22Rv1 (cell line): ENCODE measurements around the gene ABHD15.
"Not testable (repeated sequence)": the region's sequence is repeated elsewhere in the genome, so short reads cannot be mapped to it uniquely, and the experiment has no call there.

Experiments
- H3K27ac ChIP-seq: fragments of 450-650 bp; 2 replicates; pipeline ENCODE4 v1.5.1; 2017
- CTCF ChIP-seq: fragments of 450-650 bp; IDR thresholded peaks from 2 replicates; pipeline ENCODE4 v1.5.1; 2017; ENCODE audit warnings: mild to moderate bottlenecking
- ZFX ChIP-seq: fragments of 450-650 bp; IDR thresholded peaks from 2 replicates; pipeline ENCODE4 v1.6.1; 2017; ENCODE audit warnings: antibody characterized with exemption, borderline replicate concordance

Gene ABHD15

GRCh38 chr17:29561554-29562517, 5.0 kb downstream of the ABHD15 start:
- H3K27ac ChIP-seq: no peak overlapping the region
- TF ChIP-seq ZFX: no peak
- no peak for TF ChIP-seq CTCF

- H3K27ac ChIP-seq: peak overlapping the region; percentile 40
- no peak for TF ChIP-seq CTCF
- no peak for TF ChIP-seq ZFX
Measured at GRCh38 chr17:29560316-29560715, 6.5 kb downstream of the ABHD15 start.

- TF ChIP-seq ZFX (no peak), CTCF (peak; percentile 29; the same call in 1 of the 2 replicates)
- peak overlapping the region; percentile 40 for H3K27ac ChIP-seq
Measured at GRCh38 chr17:29559640-29560039, 7.2 kb downstream of the ABHD15 start.

- H3K27ac ChIP-seq: not testable (repeated sequence)
Measured at GRCh38 chr17:29558139-29558538, 8.7 kb downstream of the ABHD15 start.

- H3K27ac ChIP-seq: no peak overlapping the region
- no peak for TF ChIP-seq ZFX
Measured at GRCh38 chr17:29557739-29558116, 9.1 kb downstream of the ABHD15 start.

GRCh38 chr17:29557085-29557738, 9.6 kb downstream of the ABHD15 start:
- no peak overlapping the region for H3K27ac ChIP-seq

GRCh38 chr17:29555840-29556239, 11.0 kb downstream of the ABHD15 start:
- H3K27ac ChIP-seq: peak overlapping the region; percentile 63
- TF ChIP-seq CTCF (no peak), ZFX (no peak)

More at GRCh38 chr17:29557085-29557738, 9.6 kb downstream of the ABHD15 start:
- TF ChIP-seq CTCF (no peak), ZFX (no peak)

GRCh38 chr17:29549177-29549923, 17.5 kb downstream of the ABHD15 start:
- TF ChIP-seq ZFX (no peak), CTCF (no peak)
- H3K27ac ChIP-seq: no peak overlapping the region
